Transverse colon (tissue), 3 donors: Measurements from ENCODE around the gene NPM3.

Source experiments
- POLR2A ChIP-seq: fragments of 450-650 bp; IDR thresholded peaks from one replicate; pipeline ENCODE4 v1.6.1; 2016; ENCODE audit warnings: antibody characterized with exemption, mild to moderate bottlenecking, moderate library complexity
- TF ChIP-seq, protein P1 (sequence below), 5 experiments: fragments of 200-600 bp in 3 of 5; fragments of 450-650 bp in 2 of 5; sonication (generic) in 3 of 5; IDR thresholded peaks; 1 replicate in 2 of 5; 2 replicates in 3 of 5; pipeline ENCODE4 v1.5.1; 2016 to 2017; ENCODE audit warnings: antibody characterized with exemption in 5 of 5, inconsistent platforms in 3 of 5, mild to moderate bottlenecking in 2 of 5, moderate library complexity in 1 of 5

DNA sequence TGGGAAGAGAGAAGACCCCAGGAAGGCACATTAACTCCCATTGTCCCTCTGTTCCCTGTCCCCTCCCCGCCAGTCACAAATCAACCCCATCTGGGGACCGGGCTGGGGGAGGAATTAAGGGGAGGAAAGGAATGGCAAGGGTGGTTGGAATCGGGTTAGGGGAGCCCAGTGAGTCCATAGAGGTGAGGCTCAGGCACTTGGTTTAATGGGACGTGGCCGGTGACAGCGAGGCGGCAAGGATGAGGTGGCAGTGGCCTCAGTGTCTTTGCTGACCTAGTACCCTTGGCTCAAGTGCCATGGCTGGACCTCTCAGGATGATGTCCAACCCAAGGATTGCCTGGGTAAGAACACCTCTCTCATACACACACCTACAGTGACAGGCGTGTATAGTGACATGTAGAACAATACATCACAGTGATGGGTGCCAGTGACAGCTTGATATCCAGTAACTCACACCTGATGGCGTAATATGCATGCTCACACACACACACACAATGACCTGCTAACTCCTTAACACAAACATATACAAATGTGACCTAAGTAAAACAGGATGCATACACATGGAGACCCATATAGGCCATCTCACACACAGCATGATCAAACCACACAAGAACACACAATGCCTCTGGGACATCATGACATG, 48.0 kb upstream of the NPM3 start:
- TF ChIP-seq, protein P1, sequence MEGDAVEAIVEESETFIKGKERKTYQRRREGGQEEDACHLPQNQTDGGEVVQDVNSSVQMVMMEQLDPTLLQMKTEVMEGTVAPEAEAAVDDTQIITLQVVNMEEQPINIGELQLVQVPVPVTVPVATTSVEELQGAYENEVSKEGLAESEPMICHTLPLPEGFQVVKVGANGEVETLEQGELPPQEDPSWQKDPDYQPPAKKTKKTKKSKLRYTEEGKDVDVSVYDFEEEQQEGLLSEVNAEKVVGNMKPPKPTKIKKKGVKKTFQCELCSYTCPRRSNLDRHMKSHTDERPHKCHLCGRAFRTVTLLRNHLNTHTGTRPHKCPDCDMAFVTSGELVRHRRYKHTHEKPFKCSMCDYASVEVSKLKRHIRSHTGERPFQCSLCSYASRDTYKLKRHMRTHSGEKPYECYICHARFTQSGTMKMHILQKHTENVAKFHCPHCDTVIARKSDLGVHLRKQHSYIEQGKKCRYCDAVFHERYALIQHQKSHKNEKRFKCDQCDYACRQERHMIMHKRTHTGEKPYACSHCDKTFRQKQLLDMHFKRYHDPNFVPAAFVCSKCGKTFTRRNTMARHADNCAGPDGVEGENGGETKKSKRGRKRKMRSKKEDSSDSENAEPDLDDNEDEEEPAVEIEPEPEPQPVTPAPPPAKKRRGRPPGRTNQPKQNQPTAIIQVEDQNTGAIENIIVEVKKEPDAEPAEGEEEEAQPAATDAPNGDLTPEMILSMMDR (IDR thresholded peaks at IDR 0.05): no peak
- no peak for TF ChIP-seq POLR2A
